ENCODE data around the gene ABT1. TPM values are rescaled to one million over a fixed set of nuclear protein-coding genes. Genes with fewer than 3 reads are reported as not detected.

Gene ABT1
- total RNA-seq, 1 donor from 2014 or later: 10.1 TPM

DNA sequence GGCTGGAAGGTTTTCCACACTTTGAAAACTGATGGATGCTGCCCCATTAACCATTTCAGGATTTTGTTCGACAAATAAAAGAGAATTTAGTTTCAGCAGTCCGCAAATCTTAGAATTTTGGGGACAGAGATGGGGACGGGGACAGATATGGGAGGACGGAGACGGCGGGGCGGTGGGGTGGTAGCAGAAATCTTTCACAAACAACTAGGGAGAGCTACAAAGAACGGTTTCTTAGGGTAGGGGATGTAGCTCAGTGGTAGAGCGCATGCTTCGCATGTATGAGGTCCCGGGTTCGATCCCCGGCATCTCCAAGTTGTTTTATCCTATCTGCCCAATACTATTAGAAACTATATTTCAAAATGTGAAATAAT is 43.5 kb upstream of the ABT1 start:
- no peaks in the 10 kb centered on the region for H3K9me3 Mint-ChIP-seq (ENCODE audit: low read depth)
- no peak overlapping the region for H3K4me3 Mint-ChIP-seq (ENCODE audit: unreplicated experiment)
- no peak for DNase-seq (ENCODE audit: low spot score)
- H3K4me1 Mint-ChIP-seq (ENCODE audit: low read depth): peaks cover 32% of the 10 kb centered on the region
- H3K27ac Mint-ChIP-seq (ENCODE audit: unreplicated experiment): no peak overlapping the region
- no peaks in the 10 kb centered on the region for H3K27me3 Mint-ChIP-seq (ENCODE audit: low read depth)
- no peaks in the 10 kb centered on the region for H3K36me3 Mint-ChIP-seq (ENCODE audit: low read depth)
- TF ChIP-seq, protein P1, sequence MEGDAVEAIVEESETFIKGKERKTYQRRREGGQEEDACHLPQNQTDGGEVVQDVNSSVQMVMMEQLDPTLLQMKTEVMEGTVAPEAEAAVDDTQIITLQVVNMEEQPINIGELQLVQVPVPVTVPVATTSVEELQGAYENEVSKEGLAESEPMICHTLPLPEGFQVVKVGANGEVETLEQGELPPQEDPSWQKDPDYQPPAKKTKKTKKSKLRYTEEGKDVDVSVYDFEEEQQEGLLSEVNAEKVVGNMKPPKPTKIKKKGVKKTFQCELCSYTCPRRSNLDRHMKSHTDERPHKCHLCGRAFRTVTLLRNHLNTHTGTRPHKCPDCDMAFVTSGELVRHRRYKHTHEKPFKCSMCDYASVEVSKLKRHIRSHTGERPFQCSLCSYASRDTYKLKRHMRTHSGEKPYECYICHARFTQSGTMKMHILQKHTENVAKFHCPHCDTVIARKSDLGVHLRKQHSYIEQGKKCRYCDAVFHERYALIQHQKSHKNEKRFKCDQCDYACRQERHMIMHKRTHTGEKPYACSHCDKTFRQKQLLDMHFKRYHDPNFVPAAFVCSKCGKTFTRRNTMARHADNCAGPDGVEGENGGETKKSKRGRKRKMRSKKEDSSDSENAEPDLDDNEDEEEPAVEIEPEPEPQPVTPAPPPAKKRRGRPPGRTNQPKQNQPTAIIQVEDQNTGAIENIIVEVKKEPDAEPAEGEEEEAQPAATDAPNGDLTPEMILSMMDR (IDR thresholded peaks at IDR 0.05): no peak

DNA sequence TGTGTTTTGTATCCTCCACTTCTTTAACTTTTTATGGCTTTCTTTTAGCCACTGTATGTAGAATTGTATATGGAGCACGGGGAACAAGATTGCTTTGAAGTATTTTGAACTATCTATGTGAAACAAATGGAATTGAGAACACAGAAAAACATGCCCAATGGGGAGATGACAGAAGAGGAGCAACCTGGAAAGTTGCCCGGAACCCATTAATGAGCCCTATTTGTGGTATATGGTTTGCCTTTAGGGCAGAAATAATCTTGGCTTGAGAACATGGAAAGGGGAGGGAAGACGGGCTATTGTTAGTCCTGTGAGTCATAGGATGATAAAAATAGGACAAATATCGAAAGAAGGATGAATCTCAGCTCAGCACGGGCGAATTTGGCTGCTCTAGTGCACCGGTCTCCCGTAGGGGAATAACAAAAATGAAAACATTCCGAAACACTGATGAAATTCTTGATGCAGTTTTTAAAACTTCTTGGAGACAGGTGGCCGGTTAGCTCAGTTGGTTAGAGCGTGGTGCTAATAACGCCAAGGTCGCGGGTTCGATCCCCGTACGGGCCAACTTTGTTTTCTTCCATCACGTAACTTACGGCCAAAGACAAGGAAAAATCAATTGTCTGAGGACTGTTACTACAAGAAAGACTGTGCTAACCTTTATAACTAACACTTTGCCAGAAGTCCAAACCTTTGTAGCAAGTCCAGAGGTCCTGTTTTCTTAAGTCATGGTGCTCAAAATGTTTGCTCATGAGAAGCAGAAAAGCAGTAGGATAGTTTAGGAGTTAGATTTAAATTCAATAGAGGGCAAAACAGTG is 42.9 kb upstream of the ABT1 start:
- Mint-ChIP-seq H3K27ac (ENCODE audit: unreplicated experiment) (no peak overlapping the region), H3K27me3 (ENCODE audit: low read depth) (no peaks in the 10 kb centered on the region), H3K36me3 (ENCODE audit: low read depth) (no peaks in the 10 kb centered on the region), H3K4me1 (ENCODE audit: low read depth) (peaks cover 32% of the 10 kb centered on the region), H3K4me3 (ENCODE audit: unreplicated experiment) (no peak overlapping the region), H3K9me3 (ENCODE audit: low read depth) (no peaks in the 10 kb centered on the region)
- DNase-seq (ENCODE audit: low spot score): no peak
- TF ChIP-seq, protein P1 (IDR thresholded peaks at IDR 0.05): no peak

DNA sequence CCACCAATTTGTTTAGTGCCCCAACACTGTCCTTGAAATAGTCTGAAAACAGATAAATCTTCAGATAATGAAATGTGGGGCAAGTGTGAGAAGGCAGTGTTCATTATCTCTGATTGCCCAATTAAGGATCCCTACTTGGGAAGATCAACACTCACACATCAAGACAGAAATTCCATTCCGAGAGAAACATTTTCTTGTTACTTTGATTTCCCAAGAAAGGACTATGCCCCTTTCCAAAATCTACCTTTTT is 42.4 kb upstream of the ABT1 start:
- Mint-ChIP-seq H3K27me3 (ENCODE audit: low read depth) (no peaks in the 10 kb centered on the region), H3K36me3 (ENCODE audit: low read depth) (no peaks in the 10 kb centered on the region), H3K4me3 (ENCODE audit: unreplicated experiment) (no peak overlapping the region), H3K9me3 (ENCODE audit: low read depth) (no peaks in the 10 kb centered on the region), H3K27ac (ENCODE audit: unreplicated experiment) (no peak overlapping the region), H3K4me1 (ENCODE audit: low read depth) (peaks cover 32% of the 10 kb centered on the region)
- DNase-seq (ENCODE audit: low spot score): no peak
- TF ChIP-seq, protein P1 (IDR thresholded peaks at IDR 0.05): no peak

DNA sequence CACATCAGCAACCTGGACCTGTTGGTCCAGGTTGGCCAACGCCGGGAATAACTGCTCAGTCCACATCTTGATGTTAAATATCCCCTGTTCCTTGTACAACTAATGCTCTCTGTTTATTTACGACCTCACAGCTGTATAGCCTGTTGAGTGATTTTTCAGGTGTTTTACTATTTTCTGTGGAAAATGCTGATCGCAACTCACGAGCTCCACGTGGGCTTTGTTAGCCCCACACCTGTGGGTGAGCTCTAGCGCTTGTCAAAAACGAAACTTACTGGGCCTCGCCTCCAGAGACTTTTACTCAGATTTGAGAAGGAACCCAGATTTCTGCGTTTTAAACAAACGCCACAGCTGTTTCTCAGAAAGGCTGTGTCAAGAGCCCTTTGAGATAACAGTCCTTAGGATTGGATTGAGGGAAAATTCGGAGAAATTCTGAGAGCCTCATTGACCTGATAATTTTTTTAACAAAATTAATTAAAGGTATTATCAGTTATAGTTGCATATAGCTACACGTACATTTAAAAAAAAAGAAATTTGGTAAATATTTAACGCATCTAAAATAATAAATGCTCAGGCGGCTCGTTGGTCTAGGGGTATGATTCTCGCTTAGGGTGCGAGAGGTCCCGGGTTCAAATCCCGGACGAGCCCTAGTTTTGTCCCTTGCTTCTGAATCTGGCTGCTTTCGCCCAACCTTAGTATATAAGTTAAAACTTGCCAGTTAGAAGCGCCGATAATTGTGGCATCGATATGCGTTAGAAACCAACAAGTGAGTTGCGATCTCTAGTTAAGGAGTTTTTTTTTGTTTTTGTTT is 41.9 kb upstream of the ABT1 start:
- Mint-ChIP-seq H3K27me3 (ENCODE audit: low read depth) (no peaks in the 10 kb centered on the region), H3K4me3 (ENCODE audit: unreplicated experiment) (no peak overlapping the region), H3K4me1 (ENCODE audit: low read depth) (peaks cover 29% of the 10 kb centered on the region), H3K27ac (ENCODE audit: unreplicated experiment) (peak overlapping the region; percentile 92), H3K9me3 (ENCODE audit: low read depth) (no peaks in the 10 kb centered on the region), H3K36me3 (ENCODE audit: low read depth) (no peaks in the 10 kb centered on the region)
- DNase-seq (ENCODE audit: low spot score): no peak
- TF ChIP-seq, protein P1 (IDR thresholded peaks at IDR 0.05): no peak

DNA sequence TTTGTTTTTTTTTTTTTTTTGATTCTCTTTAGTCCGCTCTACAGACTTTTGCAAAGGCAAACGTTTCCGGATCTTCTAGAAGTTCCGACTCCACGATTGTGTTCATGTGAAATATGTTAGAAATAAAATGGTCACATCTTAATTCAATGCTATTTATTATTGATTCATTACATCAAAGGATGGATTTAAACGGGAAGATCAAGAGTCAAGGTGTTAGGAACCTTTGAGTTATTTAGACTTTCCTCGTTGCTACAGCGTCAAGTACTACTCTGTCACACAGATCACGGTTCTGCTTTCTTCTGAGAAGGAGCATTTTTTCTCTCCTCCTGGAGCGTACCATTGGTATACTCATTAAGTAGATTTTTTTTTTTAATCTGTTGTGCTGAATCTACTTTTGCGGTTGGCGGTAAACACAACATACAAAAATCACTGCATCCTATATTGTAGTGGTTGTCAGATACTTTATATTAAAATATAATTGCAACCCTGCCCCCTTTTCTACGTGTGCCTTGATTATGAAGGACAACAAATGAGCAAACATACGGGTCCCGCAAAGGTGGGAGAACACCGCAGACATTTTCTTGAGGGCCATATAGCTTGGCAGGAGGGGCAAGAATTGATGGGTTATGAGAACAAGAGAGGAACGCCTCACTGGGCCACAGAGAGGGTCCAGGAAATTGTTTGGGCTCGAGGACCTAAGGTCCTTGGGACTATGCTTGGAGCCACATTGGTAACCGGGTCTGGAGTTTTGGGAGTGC is 41.1 kb upstream of the ABT1 start:
- no peak overlapping the region for H3K4me3 Mint-ChIP-seq (ENCODE audit: unreplicated experiment)
- no peak for DNase-seq (ENCODE audit: low spot score)

More for the DNA sequence above, 41.1 kb upstream of the ABT1 start:
- Mint-ChIP-seq H3K27me3 (ENCODE audit: low read depth) (no peaks in the 10 kb centered on the region), H3K27ac (ENCODE audit: unreplicated experiment) (peak overlapping the region; percentile 92), H3K9me3 (ENCODE audit: low read depth) (no peaks in the 10 kb centered on the region), H3K4me1 (ENCODE audit: low read depth) (peaks cover 23% of the 10 kb centered on the region), H3K36me3 (ENCODE audit: low read depth) (no peaks in the 10 kb centered on the region)
- TF ChIP-seq, protein P1 (IDR thresholded peaks at IDR 0.05): no peak

Measured in chondrocyte (in vitro differentiated cells).